HG02981 (cell line): ENCODE data around the gene CCDC50.

Experiments used
- ATAC-seq: cut with Tn5 transposase; IDR thresholded peaks from one replicate; pipeline ENCODE4 v1.9.1; 2021; ENCODE audit warnings: mild to moderate bottlenecking, moderate library complexity; ENCODE audit not compliant: unreplicated experiment

The CCDC50 gene

GRCh38 chr3:191414732-191415131, 85.5 kb downstream of the CCDC50 start:
- no peak for ATAC-seq

DNA sequence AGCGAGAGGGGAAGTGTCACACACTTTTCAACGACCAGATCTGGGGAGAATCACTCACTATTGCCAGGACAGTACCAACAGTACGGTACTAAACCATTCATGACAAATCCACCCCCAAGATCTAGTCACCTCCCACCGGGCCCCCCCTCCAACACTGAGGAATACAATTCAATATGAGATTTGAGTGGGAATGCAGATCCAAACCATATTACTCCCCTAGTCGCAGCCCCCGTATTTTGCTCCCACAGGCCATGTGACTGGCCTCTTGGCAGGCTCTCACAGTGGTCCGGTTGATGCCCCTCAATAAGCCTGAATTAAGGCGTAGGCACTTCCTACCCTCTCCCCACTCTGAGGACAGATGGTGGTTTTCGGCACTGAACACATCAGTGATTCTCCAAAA, 86.4 kb downstream of the CCDC50 start:
- ATAC-seq = no peak

- no peak for ATAC-seq
These were observed 88.2 kb downstream of the CCDC50 start for GRCh38 chr3:191417457-191417729.

- no peak for ATAC-seq
These were observed 91.6 kb downstream of the CCDC50 start for GRCh38 chr3:191420771-191421170.

DNA sequence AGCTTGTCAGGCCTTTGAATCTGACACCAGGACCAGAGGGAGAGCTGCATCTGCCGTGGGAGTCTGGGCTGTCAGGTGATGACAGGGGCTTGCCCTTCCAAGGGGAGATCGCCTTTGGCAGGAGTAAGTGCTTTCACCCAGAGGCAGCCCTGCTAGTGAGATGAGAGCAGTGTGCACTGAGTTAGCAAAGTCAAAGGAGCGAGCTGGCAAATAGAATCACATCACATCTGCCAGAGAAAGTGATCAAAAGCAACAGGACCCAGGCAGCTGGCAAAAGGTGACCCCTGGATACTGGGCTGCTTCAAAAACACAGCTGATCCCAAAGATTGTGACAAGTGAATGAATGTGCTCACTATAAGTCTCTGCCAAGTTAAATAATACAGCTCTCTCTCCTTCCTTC, 95.7 kb downstream of the CCDC50 start:
- ATAC-seq = no peak

DNA sequence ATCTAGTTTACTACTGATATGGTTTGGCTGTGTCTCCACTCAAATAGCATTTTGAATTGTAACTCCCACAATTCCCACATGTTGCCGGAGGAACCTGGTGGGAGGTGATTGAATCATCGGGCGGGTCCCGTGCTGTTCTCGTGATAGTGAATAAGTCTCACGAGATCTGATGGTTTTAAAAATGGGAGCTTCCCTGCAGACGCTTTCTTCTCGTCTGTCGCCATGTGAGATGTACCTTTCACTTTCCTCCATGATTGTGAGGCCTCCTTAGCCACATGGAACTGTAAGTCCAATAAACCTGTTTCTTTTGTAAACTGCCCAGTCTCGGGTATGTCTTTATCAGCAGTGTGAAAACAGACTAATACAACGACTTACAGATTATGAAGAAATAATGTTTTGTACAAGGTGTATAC, 96.1 kb downstream of the CCDC50 start:
- ATAC-seq = no peak

DNA sequence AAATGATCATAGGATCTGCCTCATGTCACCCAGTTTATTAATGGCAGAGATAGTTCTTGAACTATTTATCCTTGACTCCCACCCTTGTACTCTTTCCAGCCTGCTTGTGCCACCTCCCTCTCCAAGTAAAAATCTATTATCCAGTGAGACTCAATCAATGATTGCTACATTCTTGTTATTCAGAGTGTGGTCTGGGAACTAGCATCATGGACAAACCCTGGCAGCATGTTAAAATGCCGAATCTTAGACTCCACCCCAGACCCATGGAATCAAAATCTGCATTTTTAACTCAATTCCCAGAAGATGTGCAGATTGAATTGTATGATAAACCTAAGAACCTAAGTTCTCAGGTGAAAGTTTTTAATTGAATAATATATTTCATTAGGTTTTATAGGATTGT, 97.1 kb downstream of the CCDC50 start:
- no peak for ATAC-seq

DNA sequence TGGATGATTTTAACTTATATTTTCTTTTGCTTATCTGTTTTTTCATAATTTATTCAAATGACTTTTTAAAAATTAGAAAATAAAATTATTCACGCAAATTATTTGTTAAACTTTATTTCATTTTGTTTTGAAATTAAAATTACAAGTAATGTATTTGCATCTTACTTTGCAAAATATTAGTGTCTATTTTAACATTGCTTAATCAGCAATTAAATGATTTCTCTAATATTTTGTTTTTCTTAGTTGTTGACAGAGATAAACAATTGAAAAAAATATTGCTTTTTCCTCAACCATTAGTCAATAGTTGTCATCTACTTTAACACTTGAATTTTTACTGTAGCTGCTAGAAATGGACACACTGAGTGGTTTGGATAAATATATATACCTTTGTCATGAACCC, 99.0 kb downstream of the CCDC50 start:
- ATAC-seq = no peak

- no peak for ATAC-seq
These were observed 100.9 kb downstream of the CCDC50 start for GRCh38 chr3:191430103-191430502.

- ATAC-seq = no peak
These were observed 102.1 kb downstream of the CCDC50 start for GRCh38 chr3:191431160-191431822.

DNA sequence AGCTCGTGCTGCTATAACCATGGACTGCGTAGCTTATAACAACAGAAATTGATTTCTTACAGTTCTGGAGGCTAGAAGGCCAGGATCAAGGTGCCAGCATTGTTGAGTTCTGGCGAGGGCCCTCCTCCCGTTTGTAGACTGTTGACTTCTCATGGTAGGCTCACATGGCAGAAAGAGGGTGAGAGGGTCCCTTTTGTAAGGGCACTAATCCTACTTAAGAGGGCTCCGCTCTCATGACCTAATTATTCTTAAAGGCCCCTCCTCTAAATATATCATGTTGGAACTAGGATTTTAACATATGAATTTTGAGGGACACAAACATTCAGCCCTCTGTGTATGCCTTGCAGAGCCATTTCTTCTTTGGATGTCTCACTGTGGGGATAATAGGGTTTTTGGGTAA, 103.0 kb downstream of the CCDC50 start:
- no peak for ATAC-seq

- ATAC-seq = no peak
These were observed 104.8 kb downstream of the CCDC50 start for GRCh38 chr3:191434024-191434423.

- no peak for ATAC-seq
These were observed 106.8 kb downstream of the CCDC50 start for GRCh38 chr3:191435981-191436380.

DNA sequence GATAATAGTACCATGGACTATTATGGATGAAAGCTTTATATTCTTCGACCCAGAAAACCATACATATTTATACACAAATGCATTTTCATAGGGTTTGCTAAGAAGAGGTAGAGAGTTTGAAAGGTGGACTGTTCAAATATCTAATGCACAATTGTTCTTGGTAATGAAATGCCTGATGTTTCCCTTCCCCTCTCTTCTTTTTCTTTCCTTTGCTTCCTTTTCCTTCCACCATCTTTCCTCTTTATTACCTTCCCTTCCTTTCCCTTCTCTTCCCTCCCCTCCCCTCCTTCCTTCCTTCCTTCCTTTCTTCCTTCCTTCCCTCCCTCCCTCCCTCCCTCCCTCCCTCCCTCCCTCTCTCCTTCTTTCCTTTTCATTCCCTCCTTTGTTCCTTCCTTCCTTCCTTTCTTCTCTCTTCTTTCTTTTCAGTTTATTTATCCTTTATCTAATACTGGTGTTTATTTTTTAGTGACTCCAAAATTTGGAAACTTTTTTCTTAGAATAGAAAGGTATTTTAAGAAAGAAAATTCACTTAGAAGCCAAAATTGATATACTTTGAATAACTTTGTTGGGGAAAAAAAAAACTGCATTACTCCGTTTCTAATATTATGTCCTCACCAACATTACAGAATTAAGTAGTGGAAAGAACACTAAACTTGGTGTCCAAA, 109.1 kb downstream of the CCDC50 start:
- no peak for ATAC-seq

GRCh38 chr3:191440532-191440931, 111.3 kb downstream of the CCDC50 start:
- no peak for ATAC-seq

GRCh38 chr3:191441687-191442086, 112.5 kb downstream of the CCDC50 start:
- no peak for ATAC-seq

GRCh38 chr3:191444569-191444968, 115.4 kb downstream of the CCDC50 start:
- no peak for ATAC-seq
